ENCODE results near the gene ANP32E. TPM values are rescaled to one million over a fixed set of nuclear protein-coding genes. Genes with fewer than 3 reads are reported as not detected.

Gene ANP32E
- 18.8 TPM for total RNA-seq

GRCh38 chr1:150235852-150236613, at the start of gene ANP32E:
TSS of gene ANP32E (minus strand) at chr1:150236112. CDS start at chr1:150235786, 326 bp downstream.
- DNase-seq (ENCODE audit: low spot score in 2 of 2) (peak; percentile 95 to 97), FAIRE-seq (peak; percentile 89)

GRCh38 chr1:150283260-150283659, 47.3 kb upstream of the ANP32E start:
- FAIRE-seq (no peak), DNase-seq (ENCODE audit: low spot score in 2 of 2) (no peak)

- DNase-seq (ENCODE audit: low spot score in 2 of 2) = no peak
- no peak for FAIRE-seq
These were observed 46.6 kb upstream of the ANP32E start for GRCh38 chr1:150282558-150282958.

- peak; percentile 10 for FAIRE-seq
- peak; percentile 64 to 84 for DNase-seq (ENCODE audit: low spot score in 2 of 2)
These were observed 46.0 kb upstream of the ANP32E start, which contains the start of gene CIART for GRCh38 chr1:150281758-150282557. TSS of gene CIART (plus strand) at chr1:150282554. CDS start at chr1:150283268, 714 bp downstream.

- no peak for DNase-seq (ENCODE audit: low spot score in 2 of 2)
- no peak for FAIRE-seq
These were observed 45.4 kb upstream of the ANP32E start for GRCh38 chr1:150281221-150281757.

- FAIRE-seq (no peak), DNase-seq (ENCODE audit: low spot score in 2 of 2) (no peak)
These were observed 44.3 kb upstream of the ANP32E start for GRCh38 chr1:150280138-150280707.

- DNase-seq (ENCODE audit: low spot score in 2 of 2) = no peak
- FAIRE-seq = no peak
These were observed 37.4 kb upstream of the ANP32E start for GRCh38 chr1:150273311-150273710.

DNA sequence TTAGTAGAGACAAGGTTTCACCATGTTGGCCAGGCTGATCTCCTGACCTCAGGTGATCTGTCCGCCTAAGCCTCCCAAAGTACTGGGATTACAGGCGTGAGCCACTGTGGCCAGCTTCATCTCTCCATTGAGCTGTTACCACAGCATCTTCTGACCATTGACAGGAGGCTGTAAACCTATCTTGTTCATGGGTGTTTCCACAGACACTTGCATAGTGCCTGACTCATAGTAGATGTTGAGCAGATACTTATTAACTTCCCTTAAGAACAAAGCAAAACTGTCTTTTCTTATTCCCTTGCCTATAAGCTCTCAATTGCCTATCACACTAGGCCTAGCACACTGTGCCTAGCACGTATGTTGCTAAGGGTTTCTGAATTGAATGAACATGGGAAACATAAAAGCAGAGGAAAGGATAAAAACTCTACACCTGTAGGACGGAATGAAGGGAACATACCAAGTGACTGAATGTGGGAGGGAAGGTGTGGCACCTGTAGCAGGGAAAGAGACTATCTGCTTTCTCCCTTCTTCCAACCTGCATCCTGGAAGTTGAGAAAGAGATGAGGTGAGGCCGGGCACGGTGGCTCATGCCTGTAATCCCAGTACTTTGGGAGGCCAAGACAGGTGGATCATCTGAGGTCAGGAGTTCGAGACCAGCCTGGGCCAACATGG, 35.5 kb upstream of the ANP32E start:
- no peak for FAIRE-seq

GRCh38 chr1:150269451-150269850, 33.5 kb upstream of the ANP32E start:
- FAIRE-seq (no peak), DNase-seq (ENCODE audit: low spot score in 2 of 2) (no peak)

More for the DNA sequence above, 35.5 kb upstream of the ANP32E start:
- no peak for DNase-seq (ENCODE audit: low spot score in 2 of 2)

DNA sequence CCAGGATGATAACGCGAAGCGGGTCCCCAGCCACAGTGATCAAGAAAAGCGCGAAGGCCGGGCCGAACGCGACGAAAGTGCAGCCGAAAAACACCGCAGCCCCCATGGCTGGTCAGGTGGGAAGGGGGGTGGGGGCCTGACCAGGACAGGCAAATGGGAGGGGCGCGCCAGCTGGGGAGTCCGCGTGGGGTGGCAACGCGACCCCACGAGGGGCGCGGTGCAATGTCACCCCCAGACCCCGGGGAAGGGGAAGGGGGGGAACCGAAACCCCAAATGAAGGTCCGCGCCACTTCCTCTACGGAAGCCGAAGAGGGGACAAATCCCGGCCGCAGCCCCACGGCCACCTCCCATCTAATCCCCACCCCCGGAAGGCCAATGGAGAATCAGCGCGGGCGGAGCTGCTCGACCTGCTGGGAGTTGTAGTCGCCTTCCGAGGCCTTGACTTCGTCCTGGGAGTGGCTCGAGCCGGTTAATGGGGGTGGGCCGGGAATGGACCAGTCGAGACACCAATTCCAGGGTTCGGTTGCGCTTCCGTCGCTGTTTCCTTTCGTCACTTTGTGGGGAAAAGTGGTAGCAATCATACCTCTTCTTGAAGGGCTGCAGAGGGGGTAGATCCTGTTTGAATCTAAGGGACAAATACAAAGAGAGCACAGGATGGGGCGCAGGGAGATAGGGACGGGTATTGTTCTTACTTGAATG, 32.9 kb upstream of the ANP32E start, which contains the start of gene APH1A:
Gene APH1A, minus strand, starts transcription at position 312 of the 699 bp plus-strand sequence. Its CDS starts 206 bp downstream, at position 106.
- FAIRE-seq (no peak), DNase-seq (ENCODE audit: low spot score in 2 of 2) (peak; percentile 94 to 97)

GRCh38 chr1:150268340-150268704, 32.4 kb upstream of the ANP32E start:
- DNase-seq (ENCODE audit: low spot score in 2 of 2) (peak in 1 of 2 donors; percentile 43), FAIRE-seq (no peak)

- DNase-seq (ENCODE audit: low spot score in 2 of 2) = no peak
- FAIRE-seq = no peak
These were observed 32.0 kb upstream of the ANP32E start for GRCh38 chr1:150267896-150268295.

DNA sequence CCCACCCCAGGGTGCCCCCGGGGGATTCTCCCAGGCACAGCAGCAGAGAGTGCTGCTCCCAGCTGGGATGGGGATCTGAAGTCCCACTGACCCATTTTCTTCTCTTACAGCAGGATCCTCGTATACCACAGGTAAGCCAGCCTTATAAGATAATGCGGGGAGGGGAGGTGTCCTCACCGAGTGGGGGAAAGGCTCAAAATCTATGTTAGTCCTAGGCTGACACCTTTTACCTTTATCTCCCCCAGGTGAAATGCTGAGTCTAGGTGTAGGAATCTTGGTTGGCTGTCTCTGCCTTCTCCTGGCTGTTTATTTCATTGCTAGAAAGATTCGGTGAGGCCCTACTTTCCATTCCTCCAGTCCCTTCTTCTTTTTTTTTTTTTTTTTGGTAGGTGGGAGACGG, 27.6 kb upstream of the ANP32E start:
- FAIRE-seq = no peak

DNA sequence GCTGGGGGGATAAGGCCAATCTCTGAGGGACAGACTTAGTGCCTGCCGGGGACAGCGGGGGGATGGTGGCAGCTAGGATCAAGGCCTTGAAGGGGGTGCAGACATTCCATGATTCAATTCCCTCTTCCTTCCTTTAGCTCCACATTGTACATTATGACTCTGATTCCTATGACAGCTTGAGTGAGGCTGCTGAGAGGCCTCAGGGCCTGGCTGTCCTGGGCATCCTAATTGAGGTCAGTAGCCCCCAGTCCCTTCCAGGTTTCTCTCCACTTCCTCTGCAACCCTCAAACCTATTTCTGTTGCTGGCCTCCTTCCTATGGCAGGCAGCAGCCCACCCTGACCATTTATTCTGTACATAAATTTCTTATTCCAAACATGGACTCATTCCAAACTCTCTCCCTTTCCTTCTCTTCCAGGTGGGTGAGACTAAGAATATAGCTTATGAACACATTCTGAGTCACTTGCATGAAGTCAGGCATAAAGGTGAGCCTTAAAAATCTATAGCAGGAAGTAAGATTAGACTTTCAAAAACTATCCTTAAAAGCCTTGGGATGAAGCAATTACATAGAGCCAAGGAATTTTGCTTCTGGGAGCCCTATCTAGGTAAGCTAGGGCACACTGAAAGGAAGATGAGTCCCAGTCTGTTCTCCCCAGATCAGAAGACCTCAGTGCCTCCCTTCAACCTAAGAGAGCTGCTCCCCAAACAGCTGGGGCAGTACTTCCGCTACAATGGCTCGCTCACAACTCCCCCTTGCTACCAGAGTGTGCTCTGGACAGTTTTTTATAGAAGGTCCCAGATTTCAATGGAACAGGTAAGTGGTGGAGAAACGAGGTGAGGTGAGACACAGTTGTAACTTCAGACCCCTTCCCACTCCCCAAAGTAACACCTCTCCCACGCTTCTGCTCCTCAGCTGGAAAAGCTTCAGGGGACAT, 26.7 kb upstream of the ANP32E start:
- no peak for FAIRE-seq
- no peak for DNase-seq (ENCODE audit: low spot score in 2 of 2)

More for the DNA sequence above, 27.6 kb upstream of the ANP32E start:
- no peak for DNase-seq (ENCODE audit: low spot score in 2 of 2)

GRCh38 chr1:150261367-150261766, 25.5 kb upstream of the ANP32E start:
- FAIRE-seq (no peak), DNase-seq (ENCODE audit: low spot score in 2 of 2) (no peak)

DNA sequence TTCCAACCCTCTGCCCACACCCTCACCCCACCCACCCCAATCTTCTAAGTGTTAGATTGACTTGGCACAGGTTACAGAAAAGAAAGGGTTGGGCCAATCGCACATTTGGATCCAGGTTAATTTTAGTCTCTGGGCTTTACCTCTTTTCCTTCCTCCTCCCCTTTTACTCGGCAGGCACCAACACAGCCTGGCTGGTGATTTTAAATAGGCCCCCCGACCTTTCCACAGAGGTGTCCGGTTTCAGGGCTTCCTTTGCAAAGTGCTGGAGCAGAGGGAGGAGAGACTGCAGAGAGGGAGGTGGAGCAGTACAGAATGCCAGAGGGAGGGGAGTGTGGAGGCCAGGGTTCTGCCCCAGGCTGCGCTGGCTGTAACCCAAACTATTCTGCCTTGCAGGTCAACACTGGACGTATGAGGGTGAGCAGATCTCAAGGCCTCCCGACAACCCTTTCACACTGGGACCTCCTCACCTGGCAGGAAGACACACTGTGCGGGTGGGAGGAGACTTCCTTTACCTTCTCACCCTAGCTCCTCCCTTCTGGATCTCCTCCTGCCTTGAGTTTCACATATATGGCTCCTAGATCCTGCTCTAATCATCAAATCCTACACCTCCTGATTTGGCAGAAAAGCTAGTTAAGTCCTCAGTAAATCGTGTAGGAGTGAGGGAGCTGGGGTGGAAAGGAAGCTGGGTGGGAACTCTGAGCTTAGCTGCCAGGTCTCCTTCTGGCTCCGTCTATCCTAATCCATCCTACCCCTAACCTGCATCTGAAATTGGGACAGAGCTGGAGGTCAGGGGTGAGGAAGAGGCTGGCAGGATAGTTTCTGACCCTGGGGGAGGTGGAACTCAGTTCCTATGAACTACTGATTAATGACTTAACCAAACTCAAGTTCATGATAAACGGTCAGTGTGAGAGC, 24.1 kb upstream of the ANP32E start:
- DNase-seq (ENCODE audit: low spot score in 2 of 2) (no peak), FAIRE-seq (no peak)

- no peak for FAIRE-seq
- DNase-seq (ENCODE audit: low spot score in 2 of 2) = no peak
These were observed 23.3 kb upstream of the ANP32E start for GRCh38 chr1:150259217-150259616.
